SK-N-SH (cell line): ENCODE results near the gene POLR3E. TPM values are rescaled to one million over a fixed set of nuclear protein-coding genes. Genes with fewer than 3 reads are reported as not detected.

ENCODE experiments used
- CTCF ChIA-PET: fragments of 300-600, 350-600 bp; formaldehyde crosslinking; extraction: SDS; loops from one replicate; lab custom pipeline; 2021; lab: Yijun Ruan, JAX
- POLR2A ChIA-PET: fragments of 350-600 bp; sonication (Branson Sonifier 250); formaldehyde crosslinking; extraction: SDS; loops from one replicate; lab custom pipeline; 2020; ENCODE audit warnings: antibody characterized with exemption, inconsistent platforms; lab: Yijun Ruan, JAX
- DNase-seq: peaks from one replicate; pipeline ENCODE4 v3.0.0; 2012
- H2AFZ ChIP-seq: fragments of 200-600 bp; sonication (generic); 2 replicates; pipeline ENCODE4 v1.8.1; 2016; ENCODE audit warnings: antibody characterized with exemption, mild to moderate bottlenecking, low read depth
- H3F3A ChIP-seq: fragments of 200-600 bp; sonication (generic); replicated peaks from 2 replicates; pipeline ENCODE3; 2016; ENCODE audit warnings: antibody characterized with exemption, mild to moderate bottlenecking; ENCODE audit not compliant: insufficient read depth
- H3K27ac ChIP-seq, 2 experiments: fragments of 200-500 bp in 1 of 2; fragments of 200-600 bp in 1 of 2; sonication (Bioruptor generic) in 1 of 2; sonication (generic), shearing (Covaris generic) in 1 of 2; 2 replicates each; pipeline versions ENCODE4 v1.5.1 to v1.6.1; 2014 to 2016; ENCODE audit warnings: low read depth in 2 of 2, inconsistent platforms in 1 of 2, low read length in 1 of 2, mild to moderate bottlenecking in 1 of 2, mixed read lengths in 1 of 2
- H3K27me3 ChIP-seq: fragments of 200-600 bp; sonication (generic), shearing (Covaris generic); 2 replicates; pipeline ENCODE4 v1.6.1; 2016; ENCODE audit warnings: mixed run types; ENCODE audit not compliant: insufficient read depth
- H3K36me3 ChIP-seq, 2 experiments: fragments of 200-500 bp in 1 of 2; fragments of 200-600 bp in 1 of 2; sonication (Bioruptor generic) in 1 of 2; sonication (generic) in 1 of 2; replicated peaks in 1 of 2; 2 replicates each; pipeline versions ENCODE3 to v1.5.1; 2014 to 2016; ENCODE audit warnings: low read length in 1 of 2, mild to moderate bottlenecking in 1 of 2; ENCODE audit not compliant: insufficient read depth in 2 of 2, control insufficient read depth in 1 of 2
- H3K4me1 ChIP-seq, 2 experiments: fragments of 200-500 bp in 1 of 2; fragments of 200-600 bp in 1 of 2; sonication (Bioruptor generic) in 1 of 2; sonication (generic), shearing (Covaris generic) in 1 of 2; 2 replicates each; pipeline versions ENCODE4 v1.5.1 to v1.6.1; 2014 to 2016; ENCODE audit warnings: low read depth in 1 of 2, low read length in 1 of 2, mixed run types in 1 of 2; ENCODE audit not compliant: insufficient read depth in 2 of 2, control insufficient read depth in 1 of 2
- H3K4me2 ChIP-seq: fragments of 200-600 bp; sonication (generic), shearing (Covaris generic); 2 replicates; pipeline ENCODE4 v1.6.1; 2017; ENCODE audit warnings: mixed run types
- H3K4me3 ChIP-seq, 2 experiments: fragments of 200-500 bp in 1 of 2; fragments of 200-600 bp in 1 of 2; sonication (Bioruptor generic) in 1 of 2; sonication (generic), shearing (Covaris generic) in 1 of 2; 2 replicates each; pipeline versions ENCODE4 v1.5.1 to v1.8.1; 2014 to 2016; ENCODE audit warnings: low read depth in 2 of 2, inconsistent platforms in 1 of 2, low read length in 1 of 2, mild to moderate bottlenecking in 1 of 2, mixed read lengths in 1 of 2, moderate library complexity in 1 of 2
- H3K79me2 ChIP-seq: fragments of 200-600 bp; sonication (generic); 2 replicates; pipeline ENCODE4 v1.8.1; 2017; ENCODE audit warnings: mild to moderate bottlenecking; ENCODE audit not compliant: insufficient read depth
- H3K9ac ChIP-seq: fragments of 200-600 bp; sonication (generic); 2 replicates; pipeline ENCODE4 v1.6.1; 2017; ENCODE audit warnings: mixed run types
- H3K9me2 ChIP-seq: fragments of 200-600 bp; sonication (generic); 2 replicates; pipeline ENCODE4 v1.6.1; 2017; ENCODE audit warnings: mixed run types
- H3K9me3 ChIP-seq: fragments of 200-600 bp; sonication (generic); 2 replicates; pipeline ENCODE4 v1.6.1; 2017; ENCODE audit warnings: mixed run types, mild to moderate bottlenecking, moderate library complexity
- H4K20me1 ChIP-seq: fragments of 200-600 bp; sonication (generic); 2 replicates; pipeline ENCODE4 v1.6.1; 2017; ENCODE audit warnings: mild to moderate bottlenecking, mixed run types; ENCODE audit not compliant: insufficient read depth
- CHD2 ChIP-seq: fragments of 150-350 bp; IDR thresholded peaks from 2 replicates; pipeline ENCODE4 v1.6.1; 2018; ENCODE audit warnings: low read length; ENCODE audit not compliant: partially characterized antibody
- ELF1 ChIP-seq: IDR thresholded peaks from 2 replicates; pipeline ENCODE4 v1.4.0; 2012
- EP300 ChIP-seq, 2 experiments: IDR thresholded peaks; 2 replicates each; pipeline versions ENCODE4 v1.4.0 to v1.6.1; 2012; ENCODE audit warnings: borderline replicate concordance in 1 of 2, low read depth in 1 of 2, low read length in 1 of 2
- EZH2phosphoT487 ChIP-seq: fragments of 200-600 bp; sonication (generic); IDR thresholded peaks from 2 replicates; pipeline ENCODE4 v1.6.1; 2017; ENCODE audit warnings: low read depth, mixed run types, mild to moderate bottlenecking, antibody characterized with exemption, moderate library complexity, borderline replicate concordance
- FOSL2 ChIP-seq: IDR thresholded peaks from 2 replicates; pipeline ENCODE4 v1.4.0; 2012; ENCODE audit warnings: low read depth, mild to moderate bottlenecking, moderate library complexity, borderline replicate concordance
- FOXJ3 ChIP-seq: sonication (generic); formaldehyde crosslinking; IDR thresholded peaks from 2 replicates; pipeline ENCODE4 v1.5.1; 2020; ENCODE audit warnings: mild to moderate bottlenecking, missing genetic modification reagents
- GABPA ChIP-seq: IDR thresholded peaks from 2 replicates; pipeline ENCODE4 v1.4.0; 2012; ENCODE audit warnings: low read depth, mild to moderate bottlenecking
- GATA2 ChIP-seq: sonication (generic); formaldehyde crosslinking; IDR thresholded peaks from 2 replicates; pipeline ENCODE4 v1.5.0; 2020; ENCODE audit warnings: mild to moderate bottlenecking, missing genetic modification reagents
- IRF3 ChIP-seq: fragments of 150-350 bp; IDR thresholded peaks from 2 replicates; pipeline ENCODE4 v1.6.1; 2016; ENCODE audit warnings: mild to moderate bottlenecking, low read depth, low read length
- JUND ChIP-seq: IDR thresholded peaks from 2 replicates; pipeline ENCODE4 v1.4.0; 2012
- MEF2A ChIP-seq: IDR thresholded peaks from 2 replicates; pipeline ENCODE4 v1.4.0; 2012; ENCODE audit warnings: low read depth, borderline replicate concordance
- NFIC ChIP-seq: IDR thresholded peaks from 2 replicates; pipeline ENCODE4 v1.4.0; 2012; ENCODE audit warnings: borderline replicate concordance
- NRF1 ChIP-seq: IDR thresholded peaks from 2 replicates; pipeline ENCODE4 v1.6.1; 2012; ENCODE audit warnings: low read depth, mild to moderate bottlenecking, low read length
- POLR2AphosphoS5 ChIP-seq: IDR thresholded peaks from 2 replicates; pipeline ENCODE4 v1.6.1; 2012; ENCODE audit warnings: low read depth, low read length
- RAD21 ChIP-seq: IDR thresholded peaks from 2 replicates; pipeline ENCODE4 v1.6.1; 2012; ENCODE audit warnings: mild to moderate bottlenecking, low read length
- RCOR1 ChIP-seq: fragments of 150-350 bp; IDR thresholded peaks from 2 replicates; pipeline ENCODE4 v1.6.1; 2017; ENCODE audit warnings: antibody characterized with exemption, low read length
- RFX5 ChIP-seq: IDR thresholded peaks from 2 replicates; pipeline ENCODE4 v1.6.1; 2012; ENCODE audit warnings: mild to moderate bottlenecking, improper control_type of control experiment, low read length
- SIN3A ChIP-seq: IDR thresholded peaks from 2 replicates; pipeline ENCODE4 v1.6.1; 2012; ENCODE audit warnings: low read depth, mild to moderate bottlenecking, low read length, moderate library complexity, borderline replicate concordance
- TAF1 ChIP-seq: IDR thresholded peaks from 2 replicates; pipeline ENCODE4 v1.6.1; 2012; ENCODE audit warnings: low read depth, mild to moderate bottlenecking, low read length, moderate library complexity, borderline replicate concordance
- TCF12 ChIP-seq: IDR thresholded peaks from 2 replicates; pipeline ENCODE4 v1.4.0; 2012
- TEAD4 ChIP-seq: IDR thresholded peaks from 2 replicates; pipeline ENCODE4 v1.4.0; 2012; ENCODE audit warnings: mild to moderate bottlenecking, borderline replicate concordance; ENCODE audit not compliant: insufficient read depth
- YY1 ChIP-seq: IDR thresholded peaks from 2 replicates; pipeline ENCODE4 v1.4.0; 2012; ENCODE audit warnings: low read depth, mild to moderate bottlenecking
- ZBTB33 ChIP-seq: IDR thresholded peaks from 2 replicates; pipeline ENCODE4 v1.4.0; 2012; ENCODE audit warnings: low read depth, borderline replicate concordance
- WGBS: methylation state at CpG from one replicate; pipeline ENCODE4 v1.1.6; 2017; ENCODE audit warnings: low lambda C conversion rate; 5-methylcytosine and 5-hydroxymethylcytosine counted together
- polyA plus RNA-seq, 3 experiments: library from polyadenylated mRNA; depleted of rRNA; stranded (reverse); fragments of >200 nt; gene quantifications; 2 replicates each; pipeline ENCODE4 v1.2.3, GENCODE V29; 2012
- TF ChIP-seq, protein P1 (sequence below): fragments of 200-600 bp; sonication (generic); IDR thresholded peaks from 2 replicates; pipeline ENCODE4 v1.6.1; 2017; ENCODE audit warnings: antibody characterized with exemption, mild to moderate bottlenecking, moderate library complexity
- TF ChIP-seq, protein P2 (sequence below): fragments of 150-350 bp; IDR thresholded peaks from 2 replicates; pipeline ENCODE4 v1.6.1; 2017; ENCODE audit warnings: antibody characterized with exemption, low read length, low read depth, borderline replicate concordance
- TF ChIP-seq, protein P3 (sequence below): IDR thresholded peaks from 2 replicates; pipeline ENCODE4 v1.4.0; 2012; ENCODE audit warnings: low read depth, borderline replicate concordance
- TF ChIP-seq, protein P4 (sequence below): IDR thresholded peaks from 2 replicates; pipeline ENCODE4 v1.4.0; 2012; ENCODE audit warnings: low read depth

The POLR3E gene
- polyA plus RNA-seq, 1 of the 3 experiments (the other 2 are of a cell fraction): 59.6 TPM

- Histone ChIP-seq H3F3A (peaks cover 49% of the 10 kb centered on the region), H3K9me2 (no peaks in the 10 kb centered on the region), H3K4me3 (no peak overlapping the region), H4K20me1 (no peaks in the 10 kb centered on the region), H3K4me1 (peaks cover 3 to 20% of the 10 kb centered on the region in 2 experiments; a peak in 3 of 4 replicates), H3K9me3 (no peaks in the 10 kb centered on the region), H3K27me3 (no peaks in the 10 kb centered on the region), H3K79me2 (peaks cover 83% of the 10 kb centered on the region), H3K27ac (peak overlapping the region; percentile 64 to 96; a peak in 3 of 4 replicates), H2AFZ (no peak overlapping the region; the same call in 1 of the 2 replicates), H3K4me2 (peak overlapping the region; percentile 52), H3K9ac (peak overlapping the region; percentile 57), H3K36me3 (peaks cover 14 to 50% of the 10 kb centered on the region in 2 experiments)
- 30% methylated on average over 3 of the region's 3 CpGs for WGBS
- ChIA-PET CTCF (interaction anchor here (2.5 kb wide), 1 partner anchor 32 kb away, joined by 8 read pairs; no protein-coding TSS in a partner anchor), POLR2A (no interaction called here)
- DNase-seq: no peak
- TF ChIP-seq NFIC (no peak; the same call in 1 of the 2 replicates), GATA2 (CRISPR knock-in tag) (no peak), NRF1 (no peak), FOSL2 (peak; percentile 85; the same call in 1 of the 2 replicates), EP300 (IDR thresholded peaks at IDR 0.05; ENCODE audit: borderline replicate concordance in 1 of 2, low read depth in 1 of 2, low read length in 1 of 2) (no peak; a peak in 1 of 4 replicates), JUND (peak; percentile 94), IRF3 (no peak), TAF1 (no peak), TCF12 (peak; percentile 61; the same call in 1 of the 2 replicates), YY1 (no peak), CHD2 (no peak), RFX5 (no peak), FOXJ3 (no peak), POLR2AphosphoS5 (0 out of 2 replicates have a peak, but pooled peaks have one; percentile 28), EZH2phosphoT487 (no peak), RAD21 (no peak), RCOR1 (no peak), MEF2A (0 out of 2 replicates have a peak, but pooled peaks have one; percentile 25), ELF1 (no peak), GABPA (no peak), SIN3A (no peak), ZBTB33 (no peak), TEAD4 (peak; percentile 69; the same call in 1 of the 2 replicates)
- TF ChIP-seq, protein P1, sequence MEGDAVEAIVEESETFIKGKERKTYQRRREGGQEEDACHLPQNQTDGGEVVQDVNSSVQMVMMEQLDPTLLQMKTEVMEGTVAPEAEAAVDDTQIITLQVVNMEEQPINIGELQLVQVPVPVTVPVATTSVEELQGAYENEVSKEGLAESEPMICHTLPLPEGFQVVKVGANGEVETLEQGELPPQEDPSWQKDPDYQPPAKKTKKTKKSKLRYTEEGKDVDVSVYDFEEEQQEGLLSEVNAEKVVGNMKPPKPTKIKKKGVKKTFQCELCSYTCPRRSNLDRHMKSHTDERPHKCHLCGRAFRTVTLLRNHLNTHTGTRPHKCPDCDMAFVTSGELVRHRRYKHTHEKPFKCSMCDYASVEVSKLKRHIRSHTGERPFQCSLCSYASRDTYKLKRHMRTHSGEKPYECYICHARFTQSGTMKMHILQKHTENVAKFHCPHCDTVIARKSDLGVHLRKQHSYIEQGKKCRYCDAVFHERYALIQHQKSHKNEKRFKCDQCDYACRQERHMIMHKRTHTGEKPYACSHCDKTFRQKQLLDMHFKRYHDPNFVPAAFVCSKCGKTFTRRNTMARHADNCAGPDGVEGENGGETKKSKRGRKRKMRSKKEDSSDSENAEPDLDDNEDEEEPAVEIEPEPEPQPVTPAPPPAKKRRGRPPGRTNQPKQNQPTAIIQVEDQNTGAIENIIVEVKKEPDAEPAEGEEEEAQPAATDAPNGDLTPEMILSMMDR: no peak
- TF ChIP-seq, protein P2, sequence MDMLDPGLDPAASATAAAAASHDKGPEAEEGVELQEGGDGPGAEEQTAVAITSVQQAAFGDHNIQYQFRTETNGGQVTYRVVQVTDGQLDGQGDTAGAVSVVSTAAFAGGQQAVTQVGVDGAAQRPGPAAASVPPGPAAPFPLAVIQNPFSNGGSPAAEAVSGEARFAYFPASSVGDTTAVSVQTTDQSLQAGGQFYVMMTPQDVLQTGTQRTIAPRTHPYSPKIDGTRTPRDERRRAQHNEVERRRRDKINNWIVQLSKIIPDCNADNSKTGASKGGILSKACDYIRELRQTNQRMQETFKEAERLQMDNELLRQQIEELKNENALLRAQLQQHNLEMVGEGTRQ: no peak
- TF ChIP-seq, protein P3, sequence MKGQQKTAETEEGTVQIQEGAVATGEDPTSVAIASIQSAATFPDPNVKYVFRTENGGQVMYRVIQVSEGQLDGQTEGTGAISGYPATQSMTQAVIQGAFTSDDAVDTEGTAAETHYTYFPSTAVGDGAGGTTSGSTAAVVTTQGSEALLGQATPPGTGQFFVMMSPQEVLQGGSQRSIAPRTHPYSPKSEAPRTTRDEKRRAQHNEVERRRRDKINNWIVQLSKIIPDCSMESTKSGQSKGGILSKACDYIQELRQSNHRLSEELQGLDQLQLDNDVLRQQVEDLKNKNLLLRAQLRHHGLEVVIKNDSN: no peak
- TF ChIP-seq, protein P4, sequence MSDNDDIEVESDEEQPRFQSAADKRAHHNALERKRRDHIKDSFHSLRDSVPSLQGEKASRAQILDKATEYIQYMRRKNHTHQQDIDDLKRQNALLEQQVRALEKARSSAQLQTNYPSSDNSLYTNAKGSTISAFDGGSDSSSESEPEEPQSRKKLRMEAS: no peak
Observed at GRCh38 chr16:22353191-22353919, 56.1 kb downstream of the POLR3E start.
